SJSA1 (cell line): ENCODE data around the gene MAPKAP1. TPM values are rescaled to one million over a fixed set of nuclear protein-coding genes. Genes with fewer than 3 reads are reported as not detected.

Experiments used
- DNase-seq, 2 experiments: peaks; one replicate each; pipeline ENCODE4 v3.0.0-alpha.2; 2015 to 2020; ENCODE audit warnings: low spot score in 2 of 2, low read depth in 1 of 2
- H3K27ac ChIP-seq: fragments of 250-450 bp; sonication (Bioruptor Pico); 2 replicates; pipeline ENCODE4 v1.5.1; 2020; ENCODE audit warnings: mild to moderate bottlenecking, moderate library complexity
- H3K27me3 ChIP-seq: fragments of 250-450 bp; sonication (Bioruptor Pico); replicated peaks from 2 replicates; pipeline ENCODE4 v1.5.1; 2020; ENCODE audit warnings: mild to moderate bottlenecking, moderate library complexity
- H3K36me3 ChIP-seq: fragments of 250-450 bp; sonication (Bioruptor Pico); 2 replicates; pipeline ENCODE4 v1.5.1; 2020; ENCODE audit warnings: mild to moderate bottlenecking
- H3K4me1 ChIP-seq: fragments of 250-450 bp; sonication (Bioruptor Pico); replicated peaks from 2 replicates; pipeline ENCODE4 v1.6.1; 2021; ENCODE audit warnings: mild to moderate bottlenecking
- H3K4me3 ChIP-seq: fragments of 250-450 bp; sonication (Bioruptor Pico); 2 replicates; pipeline ENCODE4 v1.5.1; 2020; ENCODE audit warnings: mild to moderate bottlenecking
- H3K9me3 ChIP-seq: fragments of 250-450 bp; sonication (Bioruptor Pico); replicated peaks from 2 replicates; pipeline ENCODE4 v1.5.1; 2020; ENCODE audit warnings: mild to moderate bottlenecking
- total RNA-seq: library from RNA; depleted of rRNA; stranded (reverse); fragments of >200 nt; shearing (Covaris generic); gene quantifications from 2 replicates; pipeline ENCODE4 v1.2.3, GENCODE V29; 2014

Gene MAPKAP1
- total RNA-seq, 1 experiment from 2014 or later, result 76.2 TPM

DNA sequence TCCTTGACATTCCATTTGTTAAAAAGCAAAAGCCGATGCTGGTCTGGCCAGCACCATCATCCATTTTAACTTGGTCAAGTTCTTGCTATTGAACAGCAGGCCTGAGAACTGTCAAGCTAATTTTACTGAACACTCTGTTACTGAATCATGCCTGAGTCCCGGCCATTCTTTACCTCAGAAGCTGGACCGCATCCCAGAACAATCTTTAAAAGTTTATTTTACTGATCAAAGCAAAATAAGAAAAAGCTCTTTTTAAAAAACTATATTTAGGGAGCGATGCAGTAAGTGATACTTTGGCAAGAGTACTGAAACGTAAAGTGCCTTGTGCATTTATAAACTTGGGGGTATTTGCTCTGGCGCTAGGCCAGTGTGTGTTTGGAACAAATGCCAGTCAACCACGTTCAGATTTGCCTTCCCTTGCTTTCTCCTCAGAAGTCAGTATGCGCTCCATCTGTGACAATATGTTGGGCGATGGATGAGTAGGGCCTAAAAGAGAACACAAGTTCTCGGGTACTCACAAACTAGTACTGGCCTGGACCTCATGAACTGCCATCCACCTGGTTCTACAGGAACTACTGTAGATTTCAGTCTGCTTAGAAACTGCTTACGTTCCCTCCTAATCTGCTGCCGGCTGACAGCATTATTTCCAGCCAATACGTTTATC lies 161.9 kb downstream of the MAPKAP1 start:
- peaks cover 11% of the 10 kb centered on the region; the same call in 1 of the 2 replicates for H3K4me1 ChIP-seq
- H3K36me3 ChIP-seq, result 0 out of 2 replicates have a peak, but pooled peaks cover 5% of the 10 kb centered on the region
- H3K9me3 ChIP-seq, result no peaks in the 10 kb centered on the region
- H3K27ac ChIP-seq, result no peak overlapping the region
- H3K27me3 ChIP-seq, result no peaks in the 10 kb centered on the region
- no peak overlapping the region for H3K4me3 ChIP-seq
- no peak for DNase-seq

DNA sequence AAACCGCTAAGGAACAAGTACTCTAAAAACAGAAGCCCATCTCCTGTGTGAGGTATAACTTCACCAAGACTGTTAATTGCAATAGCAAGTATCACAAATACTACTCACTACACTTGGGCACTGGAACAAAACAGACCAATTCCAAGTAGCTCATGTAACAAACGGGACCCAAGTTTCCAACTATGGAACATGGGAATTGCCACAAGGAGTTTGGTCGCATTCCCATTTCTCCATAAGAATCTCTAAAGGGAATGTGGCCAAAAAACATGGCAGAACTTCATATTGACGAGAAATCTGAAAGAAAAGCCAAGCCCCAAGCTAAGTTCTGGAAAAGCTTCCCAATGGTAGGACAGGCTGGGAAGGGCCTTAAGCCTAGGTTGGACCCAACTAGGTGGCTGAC lies 162.5 kb downstream of the MAPKAP1 start:
- H3K36me3 ChIP-seq, result 0 out of 2 replicates have a peak, but pooled peaks cover 5% of the 10 kb centered on the region
- no peaks in the 10 kb centered on the region for H3K9me3 ChIP-seq
- H3K4me1 ChIP-seq, result peaks cover 8% of the 10 kb centered on the region; the same call in 1 of the 2 replicates
- H3K27me3 ChIP-seq, result no peaks in the 10 kb centered on the region
- no peak overlapping the region for H3K4me3 ChIP-seq
- DNase-seq, result no peak
- H3K27ac ChIP-seq, result no peak overlapping the region

DNA sequence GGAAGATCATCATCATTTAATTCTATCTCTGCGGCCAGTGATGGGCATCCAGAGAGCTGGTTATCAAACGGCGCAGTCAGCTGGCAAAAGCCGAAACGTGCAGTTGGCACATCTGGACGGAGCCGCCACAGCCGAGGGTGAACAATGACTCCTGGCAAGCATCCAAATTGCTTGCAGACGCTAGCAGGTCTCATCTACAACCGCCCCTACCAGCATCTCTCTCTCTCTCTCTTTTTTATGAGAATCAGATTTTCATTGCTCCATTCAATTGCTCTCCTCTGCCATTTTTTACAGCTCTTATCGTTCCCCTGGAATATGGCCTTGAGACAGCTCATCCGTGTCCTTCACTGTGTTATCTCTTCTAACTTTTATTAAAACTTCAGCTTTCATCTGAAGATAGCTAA lies 165.2 kb downstream of the MAPKAP1 start:
- H3K27ac ChIP-seq, result no peak overlapping the region
- no peak for DNase-seq
- peaks cover 22% of the 10 kb centered on the region for H3K4me1 ChIP-seq
- H3K36me3 ChIP-seq, result peaks cover 4% of the 10 kb centered on the region; the same call in 1 of the 2 replicates
- no peaks in the 10 kb centered on the region for H3K27me3 ChIP-seq
- no peaks in the 10 kb centered on the region for H3K9me3 ChIP-seq
- H3K4me3 ChIP-seq, result no peak overlapping the region

DNA sequence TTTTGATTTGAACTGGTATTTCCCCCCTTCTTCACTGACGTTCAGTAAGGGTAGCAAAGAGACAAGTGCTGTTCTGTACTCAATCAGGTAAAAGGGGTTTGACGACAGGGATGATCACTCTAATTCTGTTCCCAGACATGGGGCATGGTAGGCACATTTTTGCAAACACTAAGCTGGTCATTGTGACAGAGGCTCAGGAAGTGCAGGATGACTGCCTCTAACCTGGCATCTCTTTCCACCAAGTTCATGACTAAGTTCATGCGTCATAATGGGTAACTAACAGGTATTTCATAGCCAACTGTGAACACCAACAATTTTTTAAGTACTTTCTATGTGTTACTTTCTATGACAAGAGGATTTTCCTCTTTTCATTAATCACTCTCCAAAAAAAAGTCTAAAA lies 166.5 kb downstream of the MAPKAP1 start:
- peaks cover 22% of the 10 kb centered on the region for H3K4me1 ChIP-seq
- no peak overlapping the region for H3K4me3 ChIP-seq
- H3K27me3 ChIP-seq, result no peaks in the 10 kb centered on the region
- peaks cover 4% of the 10 kb centered on the region; the same call in 1 of the 2 replicates for H3K36me3 ChIP-seq
- no peak overlapping the region for H3K27ac ChIP-seq
- no peak for DNase-seq
- H3K9me3 ChIP-seq, result no peaks in the 10 kb centered on the region

DNA sequence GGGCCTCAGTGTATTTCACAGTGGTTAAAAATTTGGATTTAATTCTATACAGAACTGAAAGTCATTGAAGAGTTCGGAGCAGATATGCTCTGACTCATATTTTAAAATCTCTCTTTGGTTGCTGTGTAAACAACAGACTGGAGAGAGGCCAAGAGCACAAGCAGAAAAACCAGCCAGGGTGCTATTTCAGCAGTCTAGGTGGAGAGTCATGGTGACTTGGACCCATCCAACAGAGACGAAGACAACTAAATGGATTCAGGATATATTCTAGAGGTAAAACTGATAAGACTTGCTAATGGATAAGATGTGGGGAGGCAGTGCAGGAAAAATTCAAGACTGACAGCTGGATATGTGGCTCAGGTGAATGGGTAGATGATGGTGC lies 168.9 kb downstream of the MAPKAP1 start:
- DNase-seq, result peak; percentile 56 to 65
- H3K4me1 ChIP-seq, result peaks cover 15% of the 10 kb centered on the region
- H3K9me3 ChIP-seq, result no peaks in the 10 kb centered on the region
- H3K36me3 ChIP-seq, result peaks cover 4% of the 10 kb centered on the region; the same call in 1 of the 2 replicates
- no peak overlapping the region for H3K4me3 ChIP-seq
- H3K27ac ChIP-seq, result no peak overlapping the region; the same call in 1 of the 2 replicates
- H3K27me3 ChIP-seq, result no peaks in the 10 kb centered on the region

DNA sequence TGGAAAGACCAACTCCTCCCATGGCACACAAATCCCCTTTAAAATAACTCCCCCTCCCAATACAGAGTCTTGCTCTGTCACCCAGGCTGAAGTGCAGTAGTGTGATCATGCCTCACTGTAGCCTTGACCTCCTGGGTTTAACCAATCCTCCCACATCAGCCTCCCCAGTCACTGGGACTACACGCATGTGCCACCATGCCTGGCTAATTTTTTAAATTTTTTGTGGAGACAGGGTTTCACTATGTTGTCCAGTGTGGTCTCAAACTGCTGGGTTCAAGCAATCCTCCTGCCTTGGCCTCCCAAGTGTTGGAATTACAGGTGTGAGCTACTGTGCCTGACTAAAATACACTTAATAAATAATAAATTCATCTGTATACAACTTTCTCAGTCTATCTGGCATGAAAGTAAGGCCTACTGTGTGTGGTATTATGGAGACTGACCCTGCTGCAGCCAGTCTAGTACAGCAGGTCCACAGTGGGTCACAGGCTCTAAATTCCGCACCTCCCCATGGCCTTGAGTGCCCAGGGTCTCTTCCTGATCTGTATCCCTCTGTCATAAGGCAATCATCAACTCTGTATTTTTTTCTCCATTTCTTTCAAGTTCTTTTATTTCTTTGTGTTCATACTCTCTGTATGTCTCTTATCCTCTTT lies 169.4 kb downstream of the MAPKAP1 start:
- H3K27ac ChIP-seq, result peak overlapping the region; percentile 45
- no peaks in the 10 kb centered on the region for H3K27me3 ChIP-seq
- H3K9me3 ChIP-seq, result no peaks in the 10 kb centered on the region
- H3K4me3 ChIP-seq, result no peak overlapping the region
- DNase-seq, result no peak
- H3K4me1 ChIP-seq, result peaks cover 15% of the 10 kb centered on the region
- peaks cover 4% of the 10 kb centered on the region; the same call in 1 of the 2 replicates for H3K36me3 ChIP-seq

DNA sequence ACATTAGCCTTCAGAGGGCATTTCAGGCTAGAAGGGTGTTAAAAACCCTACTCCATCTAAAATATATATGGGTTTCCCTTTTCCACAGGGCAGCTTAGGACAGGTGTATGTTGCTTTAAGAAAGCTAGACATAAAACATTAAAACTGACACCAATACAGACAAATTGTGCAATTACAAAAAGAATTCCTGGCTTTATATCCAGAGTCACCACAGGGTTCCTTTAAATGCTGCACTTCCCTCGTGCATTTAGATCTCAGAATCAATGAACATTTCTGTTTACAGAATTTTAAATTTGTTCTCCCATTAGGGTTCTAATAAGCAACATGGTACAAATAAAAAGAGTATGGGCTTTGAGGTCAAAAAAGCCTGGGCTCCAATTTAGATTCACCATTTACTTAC lies 170.2 kb downstream of the MAPKAP1 start:
- no peak for DNase-seq
- no peaks in the 10 kb centered on the region for H3K27me3 ChIP-seq
- H3K36me3 ChIP-seq, result peaks cover 4% of the 10 kb centered on the region; the same call in 1 of the 2 replicates
- H3K9me3 ChIP-seq, result no peaks in the 10 kb centered on the region
- no peak overlapping the region for H3K4me3 ChIP-seq
- no peak overlapping the region for H3K27ac ChIP-seq
- peaks cover 15% of the 10 kb centered on the region for H3K4me1 ChIP-seq

DNA sequence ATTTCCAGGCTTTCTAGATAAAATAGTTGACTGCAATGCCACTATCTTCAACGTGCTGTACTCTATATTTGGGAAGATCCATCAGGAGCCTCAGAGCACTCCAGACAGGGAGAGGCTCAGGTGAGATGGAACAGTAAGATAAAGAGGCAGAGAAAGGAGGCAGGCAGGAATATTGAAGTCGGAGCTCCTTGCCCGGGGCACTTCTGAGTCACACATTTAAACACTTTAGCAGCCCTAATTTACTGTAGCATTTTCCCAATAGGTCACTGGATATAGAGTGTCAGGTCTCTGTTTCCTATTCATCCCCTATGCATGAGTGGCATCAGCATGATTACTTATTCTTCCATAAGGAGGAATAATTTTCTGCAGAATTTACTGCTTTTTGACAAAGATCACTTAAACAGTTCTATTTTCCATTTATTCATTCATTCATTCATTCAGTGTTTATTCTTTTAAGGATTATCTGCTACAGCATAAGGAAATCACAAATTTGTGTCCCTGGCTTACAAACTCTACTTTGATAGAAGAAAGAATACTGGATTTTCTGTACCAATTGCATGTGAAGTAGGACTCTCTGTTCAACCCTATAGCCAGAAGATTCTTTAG lies 170.7 kb downstream of the MAPKAP1 start:
- Histone ChIP-seq H3K4me1 (peaks cover 15% of the 10 kb centered on the region), H3K4me3 (no peak overlapping the region), H3K9me3 (no peaks in the 10 kb centered on the region), H3K27me3 (no peaks in the 10 kb centered on the region), H3K36me3 (peaks cover 4% of the 10 kb centered on the region; the same call in 1 of the 2 replicates), H3K27ac (no peak overlapping the region)
- no peak for DNase-seq

DNA sequence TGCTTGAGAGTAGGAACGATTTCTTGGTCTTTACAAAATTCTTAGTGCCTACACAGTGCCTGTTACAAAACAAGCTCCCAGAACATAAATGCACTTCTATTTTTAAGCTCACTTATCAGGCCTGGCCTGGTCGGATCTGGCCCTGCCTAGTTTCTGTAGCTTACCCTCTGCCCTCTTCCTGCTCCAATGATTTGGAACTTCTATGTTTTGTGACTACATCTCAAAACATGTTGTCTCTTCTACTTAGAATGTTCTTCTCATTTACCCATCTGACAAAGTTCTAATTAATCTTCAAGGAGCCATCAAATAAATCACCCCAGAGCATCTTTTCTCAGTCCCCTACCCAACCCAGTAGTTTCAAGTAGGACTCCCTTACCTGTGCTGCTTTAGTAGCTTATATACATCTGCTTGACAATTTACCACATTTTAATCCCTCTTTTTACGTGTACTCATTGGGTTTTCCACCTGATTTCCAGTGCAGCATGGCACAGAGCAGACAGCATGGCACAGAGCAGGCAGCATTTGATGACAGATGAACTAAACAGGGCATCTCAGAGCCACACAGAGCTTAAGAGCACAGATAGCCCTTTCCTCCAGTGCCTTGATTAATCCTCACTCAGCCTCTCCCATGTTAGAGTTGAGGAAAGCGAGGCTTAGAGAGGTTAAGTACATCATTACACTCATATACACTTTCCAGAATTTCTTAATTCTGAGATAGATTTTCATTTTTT lies 171.9 kb downstream of the MAPKAP1 start:
- no peaks in the 10 kb centered on the region for H3K27me3 ChIP-seq
- peaks cover 15% of the 10 kb centered on the region for H3K4me1 ChIP-seq
- H3K9me3 ChIP-seq, result no peaks in the 10 kb centered on the region
- DNase-seq, result no peak
- H3K27ac ChIP-seq, result no peak overlapping the region
- peaks cover 4% of the 10 kb centered on the region; the same call in 1 of the 2 replicates for H3K36me3 ChIP-seq
- H3K4me3 ChIP-seq, result no peak overlapping the region

DNA sequence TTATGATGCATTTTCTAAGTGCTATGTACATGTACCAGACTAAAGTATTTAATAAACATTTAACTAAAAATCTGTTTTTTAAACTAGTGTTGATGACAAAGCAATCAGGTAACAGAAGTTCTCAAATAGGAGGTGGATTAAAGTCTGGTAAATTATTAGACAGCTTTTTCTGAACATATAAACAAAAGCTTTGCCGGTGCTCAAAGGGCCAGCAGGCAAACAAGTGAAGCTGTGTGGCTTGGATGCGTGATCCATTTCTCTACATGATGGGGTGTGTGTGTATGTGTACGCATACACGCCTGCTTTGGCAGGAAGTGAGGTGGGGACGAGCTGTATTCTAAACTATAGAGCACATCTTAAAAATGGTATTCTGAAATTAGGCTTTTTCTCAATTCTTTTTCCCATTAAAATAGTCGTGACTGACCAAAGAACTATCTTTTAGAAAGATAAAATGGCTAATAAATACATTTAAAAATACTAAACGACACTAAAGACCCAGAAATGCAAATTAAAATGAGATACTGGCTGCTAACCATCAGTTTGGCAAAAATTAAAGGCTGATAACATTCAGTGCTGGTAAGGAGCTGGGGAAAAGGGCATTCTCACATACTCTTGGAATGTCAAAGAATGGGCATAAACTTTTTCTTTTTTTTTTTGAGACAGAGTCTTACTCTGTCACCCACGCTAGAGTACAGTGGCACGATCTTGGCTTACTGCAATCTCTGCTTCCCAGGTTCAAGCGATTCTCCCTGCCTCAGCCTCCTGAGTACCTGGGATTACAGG lies 174.0 kb downstream of the MAPKAP1 start:
- H3K36me3 ChIP-seq, result peaks cover 4% of the 10 kb centered on the region; the same call in 1 of the 2 replicates
- no peaks in the 10 kb centered on the region for H3K9me3 ChIP-seq
- no peak for DNase-seq
- H3K27ac ChIP-seq, result no peak overlapping the region
- peaks cover 10% of the 10 kb centered on the region for H3K4me1 ChIP-seq
- no peak overlapping the region for H3K4me3 ChIP-seq
- H3K27me3 ChIP-seq, result no peaks in the 10 kb centered on the region

DNA sequence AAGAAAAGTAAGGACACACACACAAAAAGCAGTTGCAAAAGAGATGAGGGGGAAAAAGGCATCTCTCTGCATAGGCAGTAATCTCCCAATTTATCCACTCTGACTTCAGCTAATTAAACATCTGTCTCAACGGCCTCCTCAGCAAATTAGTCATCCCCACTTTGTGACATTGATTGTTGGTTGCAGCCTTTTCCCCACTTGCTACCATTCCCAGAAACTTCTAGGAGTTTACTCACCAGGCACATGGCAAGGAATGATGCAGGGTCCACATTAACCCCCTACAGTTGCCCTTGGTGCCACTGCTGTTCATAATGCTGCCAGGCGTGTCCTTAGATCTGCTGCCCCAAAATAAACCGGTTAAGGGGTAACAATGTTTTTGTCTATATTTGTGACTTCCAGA lies 174.6 kb downstream of the MAPKAP1 start:
- Histone ChIP-seq H3K27ac (no peak overlapping the region), H3K9me3 (no peaks in the 10 kb centered on the region), H3K4me1 (peaks cover 4% of the 10 kb centered on the region), H3K27me3 (no peaks in the 10 kb centered on the region), H3K4me3 (no peak overlapping the region), H3K36me3 (peaks cover 2% of the 10 kb centered on the region; the same call in 1 of the 2 replicates)
- no peak for DNase-seq

DNA sequence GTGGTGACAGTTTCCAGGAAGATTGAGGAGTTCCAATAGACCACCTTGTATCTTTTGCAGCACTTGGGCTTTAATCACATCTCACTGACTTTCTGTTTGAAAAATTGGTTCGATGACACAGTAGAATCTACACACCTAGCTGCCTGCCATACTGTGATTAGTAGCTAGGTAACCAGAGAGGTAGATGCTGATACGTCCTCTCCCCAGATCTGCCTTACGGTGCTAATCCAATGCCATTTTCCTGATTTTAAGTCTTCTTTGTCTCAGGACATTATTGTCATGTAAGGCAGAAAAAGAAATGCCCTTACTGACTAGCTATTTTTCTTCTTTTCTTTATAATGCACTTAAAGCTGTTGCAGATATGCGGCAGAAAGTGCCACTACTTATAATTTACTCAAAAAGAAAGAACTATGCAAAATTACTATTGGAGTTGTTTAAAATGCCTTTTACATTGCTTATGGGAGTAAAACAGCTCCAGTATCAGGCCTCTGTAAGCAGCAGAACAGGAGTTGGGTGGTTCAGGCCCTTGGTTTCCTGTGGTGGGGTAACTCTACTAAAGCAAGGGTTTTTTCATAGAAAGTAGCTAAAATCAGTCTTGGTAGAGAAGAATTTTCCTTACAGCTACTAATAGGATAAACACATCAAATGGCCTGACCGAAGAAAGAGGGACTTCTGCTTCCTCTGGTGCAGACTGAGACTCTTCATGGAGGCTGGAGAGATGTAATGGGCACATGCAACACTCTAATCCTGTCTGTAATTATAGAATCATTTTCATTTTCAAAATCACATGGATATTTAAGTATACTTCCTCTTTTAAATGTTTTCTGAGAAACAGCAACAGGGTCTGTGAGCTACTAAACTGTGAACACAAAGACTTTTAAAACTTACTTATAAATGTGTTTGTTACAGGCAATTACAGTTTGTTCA lies 177.2 kb downstream of the MAPKAP1 start:
- H3K27me3 ChIP-seq, result no peaks in the 10 kb centered on the region
- H3K4me3 ChIP-seq, result no peak overlapping the region
- no peaks in the 10 kb centered on the region for H3K36me3 ChIP-seq
- H3K4me1 ChIP-seq, result no peaks in the 10 kb centered on the region
- no peak for DNase-seq
- no peaks in the 10 kb centered on the region for H3K9me3 ChIP-seq
- H3K27ac ChIP-seq, result no peak overlapping the region
